ENCODE data around the gene CRB2. TPM values are rescaled to one million over a fixed set of nuclear protein-coding genes. Genes with fewer than 3 reads are reported as not detected.

CRB2 gene
- total RNA-seq, 1 experiment from 2014 or later = 0.07 TPM

DNA sequence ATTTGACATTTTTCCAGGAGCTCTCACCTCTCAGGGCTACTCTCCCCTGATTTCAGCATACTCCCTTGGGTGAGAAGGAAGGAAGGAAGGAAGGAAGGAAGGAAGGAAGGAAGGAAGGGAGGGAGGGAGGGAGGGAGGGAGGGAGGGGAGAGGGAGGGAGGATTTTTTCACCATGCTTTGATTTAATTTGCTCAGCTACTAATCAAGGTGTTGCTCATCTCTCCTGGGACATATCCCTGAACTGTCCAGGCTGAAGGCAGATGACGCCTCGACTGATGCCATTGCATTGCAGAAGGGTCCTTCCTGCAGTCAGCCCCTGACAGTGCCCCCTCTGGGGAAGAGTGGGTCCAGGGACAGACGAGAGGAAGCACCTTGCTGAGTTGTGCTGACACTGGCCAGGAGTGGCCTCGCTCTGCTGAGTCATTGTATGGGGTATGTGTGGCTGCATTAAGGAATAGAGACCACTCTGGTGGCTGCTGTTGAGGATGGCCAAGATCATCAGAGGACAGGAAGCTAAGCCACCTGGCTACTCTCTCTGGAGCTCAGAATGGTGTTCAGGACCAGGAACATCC is 43.6 kb upstream of the CRB2 start:
- H2AFZ ChIP-seq (ENCODE audit: low read depth, low read length, poor library complexity, severe bottlenecking) = no peak overlapping the region
- no peak for TF ChIP-seq EGR1 (IDR thresholded peaks at IDR 0.05; ENCODE audit: low read depth)
- TF ChIP-seq RAD21 (IDR thresholded peaks at IDR 0.05; ENCODE audit: low read depth) = no peak
- TF ChIP-seq ZFX (IDR thresholded peaks at IDR 0.05) = no peak
- TF ChIP-seq JUND (IDR thresholded peaks at IDR 0.05) = no peak
- TF ChIP-seq CEBPB (IDR thresholded peaks at IDR 0.05; ENCODE audit: low read depth) = no peak
- TF ChIP-seq EZH2 (IDR thresholded peaks at IDR 0.05) = no peak
- TF ChIP-seq, protein P1, sequence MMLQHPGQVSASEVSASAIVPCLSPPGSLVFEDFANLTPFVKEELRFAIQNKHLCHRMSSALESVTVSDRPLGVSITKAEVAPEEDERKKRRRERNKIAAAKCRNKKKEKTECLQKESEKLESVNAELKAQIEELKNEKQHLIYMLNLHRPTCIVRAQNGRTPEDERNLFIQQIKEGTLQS (IDR thresholded peaks at IDR 0.05) = no peak
- TF ChIP-seq MAX (IDR thresholded peaks at IDR 0.05) = no peak
- no peak for TF ChIP-seq SP1 (IDR thresholded peaks at IDR 0.05; ENCODE audit: low read depth)
- no peak for TF ChIP-seq CBX3 (IDR thresholded peaks at IDR 0.05; ENCODE audit: low read depth)
- no peak for TF ChIP-seq REST (IDR thresholded peaks at IDR 0.05; ENCODE audit: low read depth)
- no peak for TF ChIP-seq YY1 (IDR thresholded peaks at IDR 0.05; ENCODE audit: extremely low read depth, insufficient replicate concordance, low read depth, low read length)
- no peak for TF ChIP-seq POLR2AphosphoS5 (IDR thresholded peaks at IDR 0.05; ENCODE audit: low read depth, low read length)
- H3K27me3 ChIP-seq (ENCODE audit: insufficient read depth, low read length) = no peaks in the 10 kb centered on the region
- no peaks in the 10 kb centered on the region for H3K36me3 ChIP-seq (ENCODE audit: control insufficient read depth in 1 of 2, insufficient read depth in 2 of 2, low read length in 2 of 2)
- H3K27ac ChIP-seq (ENCODE audit: low read depth, low read length) = no peak overlapping the region
- ATAC-seq (peak; percentile 36; the same call in 1 of the 2 replicates), DNase-seq (ENCODE audit: low read depth, low spot score) (no peak)
- H3K9me2 ChIP-seq (ENCODE audit: insufficient read depth) = no peaks in the 10 kb centered on the region
- ChIA-PET POLR2A (no interaction called here), CTCF (no interaction called here), RAD21 (ENCODE audit: low non-redundant PET in 1 of 2, low total read pairs in 2 of 2, uncharacterized antibody in 2 of 2, unreplicated experiment in 2 of 2) (no interaction called here)
- H3K79me2 ChIP-seq (ENCODE audit: insufficient read depth, low read length) = no peaks in the 10 kb centered on the region
- H3K9me3 ChIP-seq (ENCODE audit: control insufficient read depth in 1 of 2, insufficient read depth in 1 of 2, low read depth in 1 of 2, low read length in 2 of 2) = no peaks in the 10 kb centered on the region
- H3K4me2 ChIP-seq (ENCODE audit: low read length) = no peak overlapping the region
- intact Hi-C loops (cut with micrococcal nuclease) = no loop called here
- no peak overlapping the region for H3K4me3 ChIP-seq (replicated peaks in 1 of 2; ENCODE audit: low read depth in 1 of 2, low read length in 2 of 2)
- no TSS peak for BruUV-seq (replicated peaks)
- H3K4me1 ChIP-seq (ENCODE audit: control insufficient read depth in 1 of 2, insufficient read depth in 2 of 2, low read length in 2 of 2) = peaks cover 0 to 12% of the 10 kb centered on the region in 2 experiments; a peak in 2 of 4 replicates
- H3K9ac ChIP-seq (ENCODE audit: low read length) = no peak overlapping the region
- H4K20me1 ChIP-seq (ENCODE audit: insufficient read depth) = no peaks in the 10 kb centered on the region
